Prostate gland (tissue), 2 donors: Measurements from ENCODE around the gene TTLL13.
A peak's percentile ranks its signal among the peaks of the same experiment; 100 is the strongest.

Experiments used
- POLR2A ChIP-seq: fragments of 450-650 bp; IDR thresholded peaks from one replicate; pipeline ENCODE4 v1.6.1; 2016; ENCODE audit warnings: antibody characterized with exemption, mild to moderate bottlenecking
- TF ChIP-seq, protein P1 (sequence below), 4 experiments: fragments of 200-600 bp in 2 of 4; fragments of 450-650 bp in 2 of 4; sonication (generic) in 2 of 4; IDR thresholded peaks; 1 replicate in 3 of 4; 2 replicates in 1 of 4; pipeline ENCODE4 v1.5.1; 2016 to 2019; ENCODE audit warnings: antibody characterized with exemption in 4 of 4, mild to moderate bottlenecking in 2 of 4, moderate library complexity in 2 of 4

DNA sequence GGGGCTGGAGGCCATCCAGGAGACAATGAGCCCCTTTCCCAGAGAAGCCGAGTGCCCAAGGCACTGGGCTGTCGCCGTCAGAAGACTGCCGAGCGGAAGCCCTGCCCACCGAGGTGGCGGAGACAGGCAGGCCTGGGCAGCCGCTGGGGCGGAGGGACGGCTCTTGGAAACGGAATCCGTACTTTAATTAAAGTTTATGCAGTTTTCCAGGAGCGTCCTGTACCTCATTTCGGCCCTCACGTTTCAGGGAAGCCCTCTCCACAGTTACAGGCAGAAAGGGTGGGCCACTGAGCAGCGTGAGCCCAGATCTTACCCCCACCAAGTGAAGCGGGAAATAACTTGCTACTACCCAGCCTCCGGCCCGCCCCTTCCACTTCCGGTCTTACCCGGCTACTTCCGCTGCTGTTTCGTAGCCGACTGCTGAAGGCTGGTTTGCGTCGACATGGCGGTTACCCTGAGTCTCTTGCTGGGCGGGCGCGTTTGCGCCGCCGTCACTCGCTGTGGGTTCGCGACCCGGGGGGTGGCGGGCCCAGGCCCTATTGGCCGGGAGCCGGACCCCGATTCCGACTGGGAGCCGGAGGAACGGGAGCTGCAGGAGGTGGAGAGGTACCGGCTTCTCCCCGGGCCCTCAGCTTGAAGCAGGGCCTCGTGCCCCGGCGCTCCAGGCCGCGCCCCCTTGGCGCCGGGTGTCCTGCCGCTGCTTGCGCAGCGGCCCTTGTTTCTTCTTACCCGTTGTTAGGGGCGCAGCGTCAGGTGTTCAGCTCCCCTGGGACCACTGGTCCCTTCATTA is 16.1 kb downstream of the TTLL13 start, which contains the start of gene NGRN:
- TF ChIP-seq POLR2A: peak; percentile 91
- TF ChIP-seq, protein P1, sequence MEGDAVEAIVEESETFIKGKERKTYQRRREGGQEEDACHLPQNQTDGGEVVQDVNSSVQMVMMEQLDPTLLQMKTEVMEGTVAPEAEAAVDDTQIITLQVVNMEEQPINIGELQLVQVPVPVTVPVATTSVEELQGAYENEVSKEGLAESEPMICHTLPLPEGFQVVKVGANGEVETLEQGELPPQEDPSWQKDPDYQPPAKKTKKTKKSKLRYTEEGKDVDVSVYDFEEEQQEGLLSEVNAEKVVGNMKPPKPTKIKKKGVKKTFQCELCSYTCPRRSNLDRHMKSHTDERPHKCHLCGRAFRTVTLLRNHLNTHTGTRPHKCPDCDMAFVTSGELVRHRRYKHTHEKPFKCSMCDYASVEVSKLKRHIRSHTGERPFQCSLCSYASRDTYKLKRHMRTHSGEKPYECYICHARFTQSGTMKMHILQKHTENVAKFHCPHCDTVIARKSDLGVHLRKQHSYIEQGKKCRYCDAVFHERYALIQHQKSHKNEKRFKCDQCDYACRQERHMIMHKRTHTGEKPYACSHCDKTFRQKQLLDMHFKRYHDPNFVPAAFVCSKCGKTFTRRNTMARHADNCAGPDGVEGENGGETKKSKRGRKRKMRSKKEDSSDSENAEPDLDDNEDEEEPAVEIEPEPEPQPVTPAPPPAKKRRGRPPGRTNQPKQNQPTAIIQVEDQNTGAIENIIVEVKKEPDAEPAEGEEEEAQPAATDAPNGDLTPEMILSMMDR (IDR thresholded peaks at IDR 0.05): peak in 2 of 4 experiments; percentile 5 to 10
